Ammon's horn (tissue), 1 donor: Measurements from ENCODE around the gene CENPVL3.
"Not testable (repeated sequence)": the region's sequence is repeated elsewhere in the genome, so short reads cannot be mapped to it uniquely, and the experiment has no call there.

Experiments used
- DNase-seq: peaks from one replicate; pipeline ENCODE4 v3.0.0-alpha.2; 2016; ENCODE audit warnings: low spot score

CENPVL3 gene

GRCh38 chrX:51618241-51619155, at the start of gene CENPVL3:
Gene CENPVL3 (minus strand): TSS chrX:51618912. CDS start chrX:51618873, 39 bp downstream.
- DNase-seq = peak; percentile 27

DNA sequence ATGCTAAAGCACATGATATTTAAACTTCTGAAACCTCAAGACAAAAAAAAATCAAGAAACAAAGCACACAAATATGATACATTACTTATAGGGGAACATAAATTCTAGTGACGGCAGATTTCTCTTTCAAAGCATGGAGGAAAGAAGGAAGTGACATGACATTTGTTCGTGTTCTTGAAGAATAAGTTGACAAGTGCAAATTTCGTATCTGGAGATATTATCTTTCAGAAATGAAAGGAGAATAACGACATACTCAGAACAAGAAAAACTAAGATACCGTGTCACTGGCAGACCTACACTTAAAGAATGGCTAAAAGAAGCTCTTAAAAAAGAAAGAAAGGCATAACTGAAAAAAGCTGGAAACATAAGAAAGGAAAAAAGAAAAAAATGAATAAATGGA, 47.3 kb upstream of the CENPVL3 start:
- no peak for DNase-seq

- DNase-seq = no peak
Observed at GRCh38 chrX:51643377-51643776, 24.7 kb upstream of the CENPVL3 start.

DNA sequence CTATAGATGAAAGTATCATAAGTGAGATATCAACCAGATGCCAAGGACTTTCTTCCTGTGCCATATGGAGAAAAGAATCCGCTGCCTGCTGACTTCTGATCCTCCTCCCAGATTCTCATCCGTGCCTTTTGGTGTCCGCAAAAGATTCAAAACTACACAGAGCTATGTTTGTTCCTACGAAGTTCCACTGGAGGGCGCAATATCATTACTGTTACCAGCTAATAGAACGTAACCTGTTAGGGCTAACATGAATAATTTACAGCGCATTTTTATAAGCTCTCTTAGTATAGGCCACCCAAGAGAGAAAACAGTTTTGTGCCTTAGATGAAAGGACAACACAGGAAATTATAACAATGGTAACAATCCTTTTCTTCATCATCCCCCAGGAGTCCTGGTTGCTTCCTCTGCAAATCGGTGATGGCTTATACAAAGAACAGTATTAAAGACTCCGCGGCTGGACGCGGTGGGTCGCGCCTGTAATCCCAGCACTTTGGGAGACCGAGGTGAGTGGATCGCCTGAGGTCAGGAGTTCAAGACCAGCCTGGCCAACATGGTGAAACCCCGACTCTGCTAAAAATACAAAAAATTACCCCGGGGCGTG, 22.8 kb upstream of the CENPVL3 start:
- peak; percentile 58 for DNase-seq

DNA sequence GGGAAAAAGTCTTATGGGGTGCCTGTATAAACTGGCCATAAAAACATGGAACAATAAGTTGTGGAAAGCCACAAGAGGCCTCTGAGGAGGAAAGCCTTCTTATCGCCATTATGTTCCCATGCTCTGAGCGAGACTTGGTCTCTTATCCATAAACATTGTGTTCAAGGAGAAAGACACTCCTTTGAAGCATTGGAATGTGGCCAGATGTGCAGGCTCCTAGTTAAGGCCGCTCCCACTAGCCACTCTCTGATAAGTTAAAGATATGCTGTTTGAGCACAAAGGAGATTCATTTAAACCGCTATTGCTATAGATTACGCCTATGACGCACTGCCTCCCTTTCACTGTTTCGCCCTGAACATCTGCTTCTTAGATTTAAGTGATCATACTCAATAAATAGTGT, 17.8 kb upstream of the CENPVL3 start:
- not testable (repeated sequence) for DNase-seq

- DNase-seq = peak; percentile 20
Observed at GRCh38 chrX:51614353-51615012, 4.2 kb downstream of the CENPVL3 start.

DNA sequence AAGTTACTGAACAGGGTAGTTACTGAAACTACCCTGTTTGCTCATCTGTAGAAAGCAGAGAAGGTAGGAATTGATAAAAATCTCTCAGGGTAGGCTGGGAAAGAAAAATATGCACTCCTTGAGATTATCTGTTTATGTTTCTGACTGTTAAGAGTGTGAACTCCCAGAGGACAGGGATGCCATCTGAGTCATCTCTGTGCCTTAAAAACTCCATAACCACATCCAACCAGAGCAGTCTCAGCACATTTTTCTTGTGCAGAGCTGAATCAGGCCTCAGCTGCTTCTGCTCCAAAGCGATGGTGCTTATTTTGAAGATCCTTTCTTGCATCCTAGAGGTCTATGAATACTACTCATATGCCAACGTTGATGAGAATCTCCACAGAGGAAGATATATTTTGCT, 9.9 kb downstream of the CENPVL3 start:
- DNase-seq = no peak

GRCh38 chrX:51608126-51608525, 10.6 kb downstream of the CENPVL3 start:
- peak; percentile 6 for DNase-seq

- no peak for DNase-seq
Observed at GRCh38 chrX:51606446-51606845, 12.3 kb downstream of the CENPVL3 start.

- DNase-seq = no peak
Observed at GRCh38 chrX:51598899-51599298, 19.8 kb downstream of the CENPVL3 start.

GRCh38 chrX:51571874-51572273, 46.8 kb downstream of the CENPVL3 start:
- DNase-seq = no peak

GRCh38 chrX:51569561-51569960, 49.2 kb downstream of the CENPVL3 start:
- DNase-seq = no peak

GRCh38 chrX:51568586-51568985, 50.1 kb downstream of the CENPVL3 start:
- DNase-seq = no peak
